Prostate gland (tissue), 2 donors: ENCODE results near the gene KLHL18. TPM values are rescaled to one million over a fixed set of nuclear protein-coding genes. Genes with fewer than 3 reads are reported as not detected.
A peak's percentile ranks its signal among the peaks of the same experiment; 100 is the strongest.

Experiments
- DNase-seq: peaks from one replicate; pipeline ENCODE4 v3.0.0-alpha.2; 2019; ENCODE audit warnings: low spot score
- H3K27ac ChIP-seq, 2 donors: fragments of 200-600 bp; sonication (generic); 2 replicates each; pipeline ENCODE4 v1.5.1; 2017 to 2019
- H3K27me3 ChIP-seq: fragments of 200-600 bp; sonication (generic); replicated peaks from 2 replicates; pipeline ENCODE4 v1.5.1; 2019; ENCODE audit not compliant: insufficient read depth
- H3K36me3 ChIP-seq, 2 donors: fragments of 200-600 bp; sonication (generic); 1 replicate in 1 of 2; 2 replicates in 1 of 2; pipeline versions ENCODE4 v1.5.1 to v1.8.1; 2017 to 2019
- H3K4me1 ChIP-seq: fragments of 200-600 bp; sonication (generic); replicated peaks from 2 replicates; pipeline ENCODE4 v1.5.1; 2019
- H3K4me3 ChIP-seq, 2 donors: fragments of 200-600 bp; sonication (generic); 2 replicates each; pipeline ENCODE4 v1.5.1; 2017 to 2019
- H3K9me3 ChIP-seq: fragments of 200-600 bp; sonication (generic); 2 replicates; pipeline ENCODE4 v1.5.1; 2017
- POLR2A ChIP-seq: fragments of 450-650 bp; IDR thresholded peaks from one replicate; pipeline ENCODE4 v1.6.1; 2016; ENCODE audit warnings: antibody characterized with exemption, mild to moderate bottlenecking
- POLR2AphosphoS5 ChIP-seq: sonication (generic); formaldehyde crosslinking; IDR thresholded peaks from one replicate; pipeline ENCODE4 v1.6.1; 2017; ENCODE audit warnings: antibody characterized with exemption
- WGBS: methylation state at CpG from one replicate; pipeline ENCODE4 v1.1.5; 2018; 5-methylcytosine and 5-hydroxymethylcytosine counted together
- intact Hi-C: fragments of 100-400 bp; cut with DNase I; formaldehyde crosslinking; loops from one replicate; pipeline ENCODE4 v1.14.2; 2022
- total RNA-seq, 2 donors: library from RNA; depleted of rRNA; stranded (reverse); fragments of >200 nt; gene quantifications; one replicate each; pipeline ENCODE4 v1.1.0, GENCODE V29; 2016
- TF ChIP-seq, protein P1 (sequence below), 4 experiments: fragments of 200-600 bp in 2 of 4; fragments of 450-650 bp in 2 of 4; sonication (generic) in 2 of 4; IDR thresholded peaks; 1 replicate in 3 of 4; 2 replicates in 1 of 4; pipeline ENCODE4 v1.5.1; 2016 to 2019; ENCODE audit warnings: antibody characterized with exemption in 4 of 4, mild to moderate bottlenecking in 2 of 4, moderate library complexity in 2 of 4

The KLHL18 gene
- total RNA-seq, 2 donors from 2014 or later, result 10.8 to 18.6 TPM

DNA sequence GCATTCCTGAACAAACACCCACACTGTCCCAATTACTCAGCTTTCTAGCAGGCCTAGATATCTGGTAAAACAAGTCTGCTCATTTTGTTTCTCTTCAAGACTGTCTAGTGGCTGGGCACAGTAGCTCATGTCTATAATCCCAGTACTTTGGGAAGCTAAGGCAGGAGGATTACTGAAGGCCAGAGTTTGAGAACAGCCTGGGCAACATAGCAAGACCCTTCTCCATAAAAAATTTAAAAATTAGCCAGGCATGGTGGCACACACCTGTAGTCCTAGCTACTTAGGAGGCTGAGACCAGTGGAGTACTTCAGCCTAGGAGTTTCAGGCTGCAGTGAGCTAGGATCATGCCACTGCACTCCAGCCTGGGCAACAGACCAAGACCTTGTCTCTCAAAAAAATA is 91.8 kb downstream of the KLHL18 start:
- H3K27me3 ChIP-seq, result no peaks in the 10 kb centered on the region
- H3K4me3 ChIP-seq, result no peak overlapping the region
- peaks cover 2% of the 10 kb centered on the region for H3K4me1 ChIP-seq
- H3K27ac ChIP-seq, result no peak overlapping the region
- TF ChIP-seq, protein P1, sequence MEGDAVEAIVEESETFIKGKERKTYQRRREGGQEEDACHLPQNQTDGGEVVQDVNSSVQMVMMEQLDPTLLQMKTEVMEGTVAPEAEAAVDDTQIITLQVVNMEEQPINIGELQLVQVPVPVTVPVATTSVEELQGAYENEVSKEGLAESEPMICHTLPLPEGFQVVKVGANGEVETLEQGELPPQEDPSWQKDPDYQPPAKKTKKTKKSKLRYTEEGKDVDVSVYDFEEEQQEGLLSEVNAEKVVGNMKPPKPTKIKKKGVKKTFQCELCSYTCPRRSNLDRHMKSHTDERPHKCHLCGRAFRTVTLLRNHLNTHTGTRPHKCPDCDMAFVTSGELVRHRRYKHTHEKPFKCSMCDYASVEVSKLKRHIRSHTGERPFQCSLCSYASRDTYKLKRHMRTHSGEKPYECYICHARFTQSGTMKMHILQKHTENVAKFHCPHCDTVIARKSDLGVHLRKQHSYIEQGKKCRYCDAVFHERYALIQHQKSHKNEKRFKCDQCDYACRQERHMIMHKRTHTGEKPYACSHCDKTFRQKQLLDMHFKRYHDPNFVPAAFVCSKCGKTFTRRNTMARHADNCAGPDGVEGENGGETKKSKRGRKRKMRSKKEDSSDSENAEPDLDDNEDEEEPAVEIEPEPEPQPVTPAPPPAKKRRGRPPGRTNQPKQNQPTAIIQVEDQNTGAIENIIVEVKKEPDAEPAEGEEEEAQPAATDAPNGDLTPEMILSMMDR (IDR thresholded peaks at IDR 0.05), result no peak
- TF ChIP-seq POLR2A (no peak), POLR2AphosphoS5 (no peak)
- no peaks in the 10 kb centered on the region for H3K36me3 ChIP-seq
- H3K9me3 ChIP-seq, result no peaks in the 10 kb centered on the region
- intact Hi-C loops, result no loop called here
- DNase-seq, result no peak

DNA sequence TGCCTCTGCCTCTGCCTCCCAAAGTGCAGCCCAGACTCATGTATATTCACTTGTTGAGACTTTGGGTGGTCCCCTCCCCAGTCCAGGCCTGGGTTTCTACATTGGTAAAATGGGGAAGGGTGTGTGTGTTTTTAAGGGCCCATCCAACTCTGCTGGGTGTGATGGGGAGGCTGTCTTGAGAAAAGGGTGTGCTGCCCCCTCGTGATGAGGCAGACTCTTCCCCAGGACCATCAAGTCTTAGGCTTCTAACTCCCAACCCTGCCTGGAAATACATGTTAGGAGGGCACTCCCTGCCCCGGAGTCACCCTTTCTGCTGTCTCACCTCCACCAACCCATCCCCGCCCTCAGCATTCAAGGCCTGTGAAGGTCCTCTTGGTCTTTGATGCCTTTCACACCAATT is 93.6 kb downstream of the KLHL18 start:
- Histone ChIP-seq H3K4me3 (no peak overlapping the region), H3K4me1 (peaks cover 5% of the 10 kb centered on the region), H3K36me3 (no peaks in the 10 kb centered on the region), H3K9me3 (no peaks in the 10 kb centered on the region), H3K27ac (no peak overlapping the region), H3K27me3 (no peaks in the 10 kb centered on the region)
- 79% methylated on average over 3 of the region's 3 CpGs for WGBS
- intact Hi-C loops, result no loop called here
- no peak for DNase-seq
- no peak for TF ChIP-seq POLR2AphosphoS5
- no peak for TF ChIP-seq POLR2A
- TF ChIP-seq, protein P1 (IDR thresholded peaks at IDR 0.05), result no peak

DNA sequence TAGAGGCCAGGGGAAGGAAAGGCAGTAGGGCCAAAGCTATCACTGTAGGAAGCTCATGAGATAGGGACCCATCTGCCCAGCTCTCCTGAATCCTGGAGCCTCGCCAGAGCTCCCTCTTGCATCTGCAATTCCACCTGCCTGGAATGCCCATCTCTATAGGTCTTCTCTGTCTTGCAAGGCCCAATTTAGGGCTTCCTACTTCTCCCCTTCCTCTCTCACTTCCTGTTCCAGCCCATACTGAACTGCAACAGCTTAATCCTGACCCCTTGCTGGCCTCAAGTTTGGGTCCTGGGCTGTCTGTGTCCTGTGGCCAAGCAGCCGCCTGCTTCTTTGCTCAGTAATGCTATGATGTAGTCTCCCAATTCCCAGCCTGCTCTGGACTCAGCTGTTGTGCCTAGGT is 94.4 kb downstream of the KLHL18 start:
- H3K4me3 ChIP-seq, result no peak overlapping the region
- WGBS, result 77% methylated on average over 2 of the region's 2 CpGs
- no peaks in the 10 kb centered on the region for H3K36me3 ChIP-seq
- H3K9me3 ChIP-seq, result no peaks in the 10 kb centered on the region
- H3K27me3 ChIP-seq, result no peaks in the 10 kb centered on the region
- peaks cover 5% of the 10 kb centered on the region for H3K4me1 ChIP-seq
- intact Hi-C loops, result no loop called here
- H3K27ac ChIP-seq, result no peak overlapping the region
- TF ChIP-seq POLR2AphosphoS5 (no peak), POLR2A (no peak)
- TF ChIP-seq, protein P1 (IDR thresholded peaks at IDR 0.05), result no peak
- no peak for DNase-seq

DNA sequence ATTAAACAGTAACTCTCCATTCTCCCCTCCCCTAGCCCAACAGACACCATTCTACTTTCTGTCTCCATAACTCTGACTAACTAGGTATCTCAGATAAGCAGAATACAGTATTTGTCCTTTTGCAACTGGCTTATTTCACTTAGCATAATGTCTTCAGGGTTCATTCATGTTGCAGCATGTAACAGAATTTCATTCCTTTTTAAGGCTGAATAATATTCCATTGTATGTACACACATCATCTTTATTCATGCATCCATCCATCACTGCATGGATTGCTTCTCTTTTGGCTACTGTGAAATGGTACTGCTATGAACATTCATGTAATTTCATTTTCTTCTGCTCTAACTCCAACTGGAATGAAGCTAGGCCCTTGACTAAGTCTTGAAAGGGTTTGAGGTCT is 96.1 kb downstream of the KLHL18 start:
- no peak overlapping the region for H3K27ac ChIP-seq
- H3K4me1 ChIP-seq, result peaks cover 5% of the 10 kb centered on the region
- intact Hi-C loops, result no loop called here
- no peak for DNase-seq
- no peaks in the 10 kb centered on the region for H3K9me3 ChIP-seq
- no peak overlapping the region for H3K4me3 ChIP-seq
- TF ChIP-seq, protein P1 (IDR thresholded peaks at IDR 0.05), result no peak
- TF ChIP-seq POLR2A, result no peak
- TF ChIP-seq POLR2AphosphoS5, result no peak
- H3K27me3 ChIP-seq, result no peaks in the 10 kb centered on the region
- no peaks in the 10 kb centered on the region for H3K36me3 ChIP-seq

DNA sequence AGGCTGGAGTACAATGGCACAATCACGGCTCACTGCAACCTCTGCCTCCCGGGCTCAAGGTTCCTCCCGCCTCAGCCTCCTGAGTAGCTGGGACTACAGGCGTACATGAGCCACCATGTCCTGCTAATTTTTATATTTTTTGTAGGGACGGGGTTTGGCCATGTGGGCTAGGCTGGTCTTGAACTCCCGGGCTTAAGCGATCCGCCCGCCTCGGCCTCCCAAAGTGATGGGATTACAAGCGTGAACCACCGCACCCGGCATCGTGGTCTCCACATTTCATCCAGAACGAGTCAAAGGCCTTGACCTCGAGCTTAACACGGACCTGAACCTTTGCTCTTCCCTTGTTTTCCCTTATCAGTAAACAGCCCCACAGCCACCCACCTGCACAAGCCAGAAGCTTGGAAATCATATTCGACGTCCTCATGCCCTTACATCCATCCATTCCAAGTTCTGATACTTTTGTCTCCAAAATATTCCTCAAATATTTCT is 96.7 kb downstream of the KLHL18 start:
- no peaks in the 10 kb centered on the region for H3K27me3 ChIP-seq
- H3K4me1 ChIP-seq, result peaks cover 5% of the 10 kb centered on the region
- no peaks in the 10 kb centered on the region for H3K9me3 ChIP-seq
- H3K4me3 ChIP-seq, result peak overlapping the region in 1 of 2 donors; percentile 98
- intact Hi-C loops, result no loop called here
- WGBS, result 89% methylated on average over 19 of the region's 19 CpGs
- H3K36me3 ChIP-seq, result no peaks in the 10 kb centered on the region
- DNase-seq, result no peak
- peak overlapping the region; percentile 93 to 94 for H3K27ac ChIP-seq
- TF ChIP-seq POLR2AphosphoS5 (no peak), POLR2A (no peak)
- TF ChIP-seq, protein P1 (IDR thresholded peaks at IDR 0.05), result no peak
